RWPE2 (cell line): ENCODE results near the gene OR8B2.
A peak's percentile ranks its signal among the peaks of the same experiment; 100 is the strongest.
"Not testable (repeated sequence)": the region's sequence is repeated elsewhere in the genome, so short reads cannot be mapped to it uniquely, and the experiment has no call there.

ENCODE experiments used
- ATAC-seq: fragments of 200-7000 bp; cut with Tn5 transposase; 3 replicates; pipeline ENCODE4 v1.9.1; 2021; ENCODE audit warnings: low read depth
- DNase-seq: peaks from one replicate; pipeline ENCODE4 v3.0.0-alpha.2; 2020; ENCODE audit warnings: low spot score
- H3K27ac ChIP-seq: fragments of 450-650 bp; 2 replicates; pipeline ENCODE4 v1.5.1; 2017; ENCODE audit warnings: mild to moderate bottlenecking; ENCODE audit not compliant: poor library complexity, severe bottlenecking
- H3K27me3 ChIP-seq: fragments of 250-450 bp; sonication (Bioruptor Pico); 2 replicates; pipeline ENCODE4 v1.5.1; 2021; ENCODE audit warnings: mild to moderate bottlenecking, moderate library complexity; ENCODE audit not compliant: insufficient read depth, poor library complexity, severe bottlenecking
- H3K36me3 ChIP-seq: fragments of 250-450 bp; sonication (Bioruptor Pico); 2 replicates; pipeline ENCODE4 v1.5.1; 2020; ENCODE audit warnings: low read depth, mild to moderate bottlenecking, moderate library complexity
- H3K4me1 ChIP-seq: fragments of 250-450 bp; sonication (Bioruptor Pico); 2 replicates; pipeline ENCODE4 v1.5.1; 2021; ENCODE audit warnings: mild to moderate bottlenecking, moderate library complexity; ENCODE audit not compliant: insufficient read depth, poor library complexity, severe bottlenecking
- H3K4me3 ChIP-seq: fragments of 250-450 bp; sonication (Bioruptor Pico); 2 replicates; pipeline ENCODE4 v1.5.1; 2021; ENCODE audit warnings: mild to moderate bottlenecking, moderate library complexity; ENCODE audit not compliant: severe bottlenecking
- H3K9me3 ChIP-seq: fragments of 250-450 bp; sonication (Bioruptor Pico); 2 replicates; pipeline ENCODE4 v1.5.1; 2021; ENCODE audit warnings: mild to moderate bottlenecking, moderate library complexity; ENCODE audit not compliant: severe bottlenecking
- CTCF ChIP-seq: fragments of 450-650 bp; IDR thresholded peaks from one replicate; pipeline ENCODE4 v1.5.1; 2017; ENCODE audit warnings: mild to moderate bottlenecking, moderate library complexity; ENCODE audit not compliant: poor library complexity, severe bottlenecking

OR8B2 gene

DNA sequence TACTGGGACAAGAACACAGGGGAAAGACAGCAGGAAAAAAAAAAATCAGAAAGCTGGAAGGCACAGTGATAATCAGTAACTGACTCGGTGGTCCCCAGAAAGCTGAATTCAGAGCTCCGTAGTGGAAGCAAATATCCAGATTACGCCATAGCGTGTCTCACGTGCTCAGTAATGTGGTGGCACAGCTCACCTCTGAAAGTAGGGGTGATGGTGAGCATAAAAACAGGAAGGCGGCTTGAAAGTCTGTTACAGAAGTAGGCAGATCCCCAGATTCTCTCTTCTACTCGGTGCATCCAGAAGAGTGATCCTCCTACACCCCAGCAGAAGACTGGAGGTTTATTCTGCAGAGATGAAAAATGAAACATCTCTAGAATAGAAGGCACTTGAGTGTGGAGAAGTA, 25.6 kb upstream of the OR8B2 start:
- Histone ChIP-seq H3K27ac (no peak overlapping the region), H3K27me3 (no peaks in the 10 kb centered on the region), H3K4me3 (no peak overlapping the region), H3K9me3 (no peaks in the 10 kb centered on the region), H3K36me3 (no peaks in the 10 kb centered on the region), H3K4me1 (no peaks in the 10 kb centered on the region)
- TF ChIP-seq CTCF = no peak
- no peak for ATAC-seq
- DNase-seq = no peak

- Histone ChIP-seq H3K36me3 (no peaks in the 10 kb centered on the region), H3K27ac (no peak overlapping the region), H3K4me3 (no peak overlapping the region), H3K9me3 (no peaks in the 10 kb centered on the region), H3K27me3 (no peaks in the 10 kb centered on the region), H3K4me1 (no peaks in the 10 kb centered on the region)
- no peak for TF ChIP-seq CTCF
- no peak for DNase-seq
- ATAC-seq = peak; percentile 62; the same call in 1 of the 3 replicates
Measured at GRCh38 chr11:124405581-124405980, 21.3 kb upstream of the OR8B2 start.

DNA sequence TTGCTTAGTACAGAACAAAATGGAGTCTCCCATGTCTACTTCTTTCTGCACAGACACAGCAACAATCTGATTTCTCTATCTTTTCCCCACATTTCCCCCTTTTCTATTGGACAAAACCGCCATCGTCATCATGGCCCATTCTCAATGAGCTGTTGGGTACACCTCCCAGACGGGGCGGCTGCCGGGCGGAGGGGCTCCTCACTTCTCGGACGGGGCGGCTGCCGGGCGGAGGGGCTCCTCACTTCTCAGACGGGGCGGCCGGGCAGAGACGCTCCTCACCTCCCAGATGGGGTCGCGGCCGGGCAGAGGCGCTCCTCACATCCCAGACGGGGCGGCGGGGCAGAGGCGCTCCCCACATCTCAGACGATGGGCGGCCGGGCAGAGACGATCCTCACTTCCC, 18.9 kb upstream of the OR8B2 start:
- not testable (repeated sequence) for DNase-seq, H3K9me3 ChIP-seq, ATAC-seq, H3K27ac ChIP-seq, H3K4me1 ChIP-seq, H3K36me3 ChIP-seq, H3K27me3 ChIP-seq, H3K4me3 ChIP-seq

- H3K4me1 ChIP-seq = no peaks in the 10 kb centered on the region
- DNase-seq (peak; percentile 70), ATAC-seq (peak; percentile 94)
- no peaks in the 10 kb centered on the region for H3K36me3 ChIP-seq
- no peaks in the 10 kb centered on the region for H3K9me3 ChIP-seq
- H3K27ac ChIP-seq = no peak overlapping the region
- TF ChIP-seq CTCF = peak; percentile 83
- no peaks in the 10 kb centered on the region for H3K27me3 ChIP-seq
- no peak overlapping the region for H3K4me3 ChIP-seq
Measured at GRCh38 chr11:124402326-124402922, 18.1 kb upstream of the OR8B2 start.

DNA sequence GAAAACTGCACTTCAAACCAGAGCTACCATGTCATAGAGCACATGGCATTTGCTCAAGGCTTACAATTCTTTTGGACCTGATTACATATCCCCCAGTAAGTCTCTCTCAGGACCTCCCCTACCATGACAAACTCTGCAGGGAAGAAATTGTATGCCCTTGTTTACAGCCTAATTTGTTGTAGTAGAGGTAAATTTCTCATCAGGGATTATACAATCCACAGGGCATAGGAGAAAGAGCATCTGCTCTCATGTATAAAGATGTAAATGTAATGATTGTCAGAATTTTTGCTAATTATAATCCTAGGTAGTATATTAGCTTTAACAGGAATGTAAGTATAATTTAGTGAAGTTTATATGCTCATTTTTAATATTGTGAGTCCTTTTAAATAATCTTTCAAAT, 14.6 kb upstream of the OR8B2 start, which contains the start of gene OR8B3:
OR8B3 (minus strand) TSS at position 101 of the 400 bp plus-strand sequence. CDS start 1,673 bp downstream, outside the sequence.
- DNase-seq (no peak), ATAC-seq (no peak)
- Histone ChIP-seq H3K9me3 (no peaks in the 10 kb centered on the region), H3K4me3 (no peak within 1 kb of the TSS), H3K27ac (no peak within 1 kb of the TSS), H3K27me3 (no peaks in the 10 kb centered on the region), H3K4me1 (no peaks in the 10 kb centered on the region), H3K36me3 (no peaks in the 10 kb centered on the region)
- no peak for TF ChIP-seq CTCF

GRCh38 chr11:124396847-124397246, 12.5 kb upstream of the OR8B2 start:
- DNase-seq, H3K27ac ChIP-seq, H3K27me3 ChIP-seq, H3K9me3 ChIP-seq, ATAC-seq, H3K4me1 ChIP-seq, H3K4me3 ChIP-seq, H3K36me3 ChIP-seq: not testable (repeated sequence)
